PC-3 (cell line): ENCODE measurements around the gene DRAM1.

ENCODE experiments used
- CTCF ChIP-seq: fragments of 300-600 bp; sonication (generic); conservative IDR thresholded peaks from 2 replicates; pipeline ENCODE4 v1.5.1; 2017; ENCODE audit warnings: antibody characterized with exemption, low read depth, mild to moderate bottlenecking, low read length
- EZH2 ChIP-seq: fragments of 300-600 bp; sonication (generic); IDR thresholded peaks from one replicate; pipeline ENCODE4 v1.6.1; 2017; ENCODE audit warnings: antibody characterized with exemption, mild to moderate bottlenecking, low read length; ENCODE audit not compliant: unreplicated experiment

GRCh38 chr12:101942250-101942605, 64.8 kb downstream of the DRAM1 start:
- TF ChIP-seq CTCF (no peak), EZH2 (no peak)
